HG03442 (cell line): ENCODE results near the gene SHISA9.

Experiments
- ATAC-seq: cut with Tn5 transposase; IDR thresholded peaks from one replicate; pipeline ENCODE4 v1.9.1; 2021; ENCODE audit warnings: mild to moderate bottlenecking, moderate library complexity; ENCODE audit not compliant: unreplicated experiment

Gene SHISA9

DNA sequence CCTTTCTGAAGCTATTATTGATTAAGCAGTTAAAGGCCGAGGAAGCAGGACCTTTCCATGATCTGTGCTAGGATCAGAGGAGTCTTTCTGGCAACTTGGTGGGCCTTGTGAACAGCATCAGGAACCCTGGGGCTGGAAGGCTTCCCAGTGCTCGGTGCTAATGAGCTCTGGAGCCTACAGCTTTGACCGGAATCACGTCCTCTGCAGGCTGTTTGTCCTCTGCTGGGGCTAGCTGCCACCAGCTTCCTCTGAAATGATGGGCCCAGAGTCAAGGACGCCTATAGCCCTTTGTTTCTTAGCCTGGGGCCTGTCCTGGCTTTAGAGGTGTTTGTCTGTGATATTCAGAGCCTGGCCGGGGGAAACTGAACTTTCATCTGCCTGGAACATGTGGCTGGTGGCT is 111.6 kb downstream of the SHISA9 start:
- ATAC-seq, result no peak

DNA sequence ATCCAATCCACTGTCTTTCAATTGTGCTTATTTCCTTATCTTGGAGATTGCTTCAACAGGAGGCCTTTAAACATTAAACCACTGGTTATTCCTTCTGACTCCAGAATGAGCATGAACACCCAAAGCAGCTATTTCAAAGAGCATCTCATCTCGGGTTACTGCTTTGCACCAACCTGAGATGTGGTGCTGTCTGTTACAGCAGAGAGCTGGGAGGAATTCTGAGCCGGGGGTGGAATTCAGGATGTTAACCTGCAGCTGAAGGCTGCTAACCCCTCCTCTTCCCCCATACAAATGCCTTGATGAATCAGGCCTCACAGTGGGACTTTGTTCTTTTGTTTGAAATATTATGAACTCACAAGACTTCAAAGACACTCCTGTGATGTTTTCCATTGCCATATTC is 113.1 kb downstream of the SHISA9 start:
- ATAC-seq, result no peak

DNA sequence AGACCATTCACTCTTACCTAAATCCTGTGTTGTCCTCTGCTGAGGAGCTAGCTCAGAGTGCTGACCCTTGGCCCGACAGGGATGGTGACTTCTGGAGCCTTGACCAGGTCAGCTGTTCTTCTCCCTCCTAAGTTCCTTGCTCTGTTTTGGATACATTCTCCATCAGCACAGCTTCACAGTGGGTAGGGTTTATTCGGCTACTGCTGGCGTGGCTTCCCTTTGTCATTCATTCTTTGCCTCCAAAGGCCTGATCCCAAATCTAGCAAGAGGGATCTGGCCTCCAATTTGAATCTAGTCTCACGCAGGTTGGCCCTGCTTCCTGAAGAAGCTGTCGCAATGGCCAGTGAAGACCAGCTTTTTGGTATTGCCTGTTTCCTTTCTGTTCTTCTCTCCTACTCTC is 116.6 kb downstream of the SHISA9 start:
- ATAC-seq, result no peak

- no peak for ATAC-seq
Observed at GRCh38 chr16:13021996-13022395, 120.6 kb downstream of the SHISA9 start.

DNA sequence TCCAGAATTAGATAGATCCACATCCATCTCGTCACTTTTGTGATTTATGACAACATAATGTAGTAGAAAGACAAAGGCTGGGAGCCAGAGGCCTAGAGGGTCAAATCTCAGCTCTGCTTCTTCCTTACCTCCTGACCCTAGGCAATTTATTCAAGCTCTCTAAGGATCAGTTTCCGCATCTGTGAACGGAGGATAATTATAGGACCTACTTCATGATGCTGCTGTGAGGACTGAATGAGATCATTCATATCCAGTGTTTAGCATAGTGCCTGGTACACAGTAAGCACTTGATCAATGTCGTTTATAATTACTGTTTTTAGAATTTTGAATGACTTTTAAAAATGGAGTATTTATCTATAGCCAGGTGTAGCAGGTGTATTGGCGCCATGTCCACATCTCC is 128.4 kb downstream of the SHISA9 start:
- no peak for ATAC-seq

- ATAC-seq, result no peak
Observed at GRCh38 chr16:13030769-13031168, 129.4 kb downstream of the SHISA9 start.

GRCh38 chr16:13032911-13033310 is 131.5 kb downstream of the SHISA9 start:
- ATAC-seq, result no peak

DNA sequence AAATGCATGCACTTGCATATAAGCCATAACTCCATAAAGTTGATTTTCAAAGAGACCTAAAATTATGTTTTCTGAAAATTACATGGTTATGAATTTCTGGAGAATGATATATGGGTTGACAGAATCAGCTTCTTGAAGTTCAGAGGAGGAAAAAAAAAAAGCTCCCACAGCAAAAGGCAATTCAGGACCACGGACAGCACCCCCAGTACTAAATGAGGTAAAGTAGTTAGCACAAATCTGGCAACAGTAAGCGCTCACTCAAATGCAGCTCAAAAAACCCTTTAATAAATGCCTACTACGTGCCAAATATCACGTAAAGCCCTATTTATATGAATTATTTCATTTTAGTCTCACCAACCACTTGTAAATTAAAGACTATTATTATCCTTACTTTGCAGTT is 135.2 kb downstream of the SHISA9 start:
- ATAC-seq, result no peak

GRCh38 chr16:13038591-13038990 is 137.2 kb downstream of the SHISA9 start:
- ATAC-seq, result no peak

DNA sequence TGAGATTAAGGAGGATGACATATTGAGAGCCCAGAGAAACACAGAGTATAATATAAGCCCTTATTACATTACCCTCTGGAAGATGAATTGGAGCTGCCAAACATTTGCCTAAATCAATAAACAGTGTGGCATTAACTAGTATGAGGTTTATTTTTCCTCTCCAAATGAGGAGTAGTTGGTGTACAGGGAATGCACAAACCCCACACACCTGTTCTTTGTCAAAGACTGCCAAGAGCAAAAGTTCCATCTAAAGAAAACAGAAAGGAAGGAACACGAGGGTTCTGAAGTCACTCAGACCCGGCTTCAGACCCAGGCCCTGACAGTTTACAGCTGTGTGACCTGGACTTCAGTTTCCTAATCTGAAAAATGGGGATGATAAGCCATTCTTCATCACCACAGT is 138.1 kb downstream of the SHISA9 start:
- no peak for ATAC-seq

- ATAC-seq, result no peak
Observed at GRCh38 chr16:13041180-13041579, 139.8 kb downstream of the SHISA9 start.

DNA sequence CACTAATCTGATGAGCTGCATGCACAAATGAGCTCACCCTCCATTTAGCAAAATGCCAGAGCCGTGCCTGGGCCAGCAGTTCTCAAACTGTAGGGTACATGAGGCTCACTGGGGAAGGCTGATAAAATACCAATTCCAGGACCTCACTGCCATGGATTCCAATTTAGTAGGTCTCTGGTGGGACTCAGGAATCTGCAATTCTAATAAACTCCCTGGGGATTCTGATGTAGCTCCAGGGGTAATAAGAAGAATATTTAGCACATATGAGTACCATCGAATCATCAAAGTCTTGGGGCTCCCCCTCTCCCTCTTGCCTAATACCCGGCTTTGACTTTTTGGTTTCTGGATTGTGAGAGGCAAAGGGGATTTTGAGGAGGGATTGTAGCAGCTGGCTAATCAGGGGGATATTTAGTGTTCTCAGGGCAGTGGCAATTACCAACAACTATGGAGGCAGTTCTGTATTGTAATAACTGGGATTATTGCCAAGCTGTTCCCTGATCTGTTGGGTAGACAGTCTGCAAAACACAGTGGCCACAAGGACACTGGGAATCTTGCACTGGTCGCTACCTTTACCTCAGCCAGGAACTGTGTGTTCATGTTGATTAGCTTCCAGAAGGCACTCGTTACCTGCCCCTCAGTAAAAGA is 140.4 kb downstream of the SHISA9 start:
- no peak for ATAC-seq

GRCh38 chr16:13042291-13042685 is 140.9 kb downstream of the SHISA9 start:
- no peak for ATAC-seq

GRCh38 chr16:13046061-13046821 is 144.8 kb downstream of the SHISA9 start:
- no peak for ATAC-seq

DNA sequence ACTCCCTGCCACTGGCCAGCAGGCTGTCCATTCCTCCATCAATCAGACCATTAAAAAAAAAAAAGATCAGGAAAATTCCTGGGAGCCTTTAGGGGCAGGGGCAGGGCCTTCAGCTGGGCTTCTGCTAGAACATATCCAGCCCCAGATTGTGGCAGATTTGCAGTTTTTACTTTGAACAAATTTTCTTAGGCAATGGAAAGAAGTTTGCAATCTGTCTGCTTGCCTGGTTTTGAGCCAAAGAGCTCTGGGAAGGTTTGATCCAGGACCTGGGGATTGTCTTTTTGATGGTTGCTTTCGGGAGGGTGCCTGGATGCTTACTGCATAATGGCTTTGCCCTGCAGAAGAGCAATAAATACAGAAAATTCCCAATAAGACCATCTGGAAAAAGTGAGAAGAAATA is 145.9 kb downstream of the SHISA9 start:
- no peak for ATAC-seq

DNA sequence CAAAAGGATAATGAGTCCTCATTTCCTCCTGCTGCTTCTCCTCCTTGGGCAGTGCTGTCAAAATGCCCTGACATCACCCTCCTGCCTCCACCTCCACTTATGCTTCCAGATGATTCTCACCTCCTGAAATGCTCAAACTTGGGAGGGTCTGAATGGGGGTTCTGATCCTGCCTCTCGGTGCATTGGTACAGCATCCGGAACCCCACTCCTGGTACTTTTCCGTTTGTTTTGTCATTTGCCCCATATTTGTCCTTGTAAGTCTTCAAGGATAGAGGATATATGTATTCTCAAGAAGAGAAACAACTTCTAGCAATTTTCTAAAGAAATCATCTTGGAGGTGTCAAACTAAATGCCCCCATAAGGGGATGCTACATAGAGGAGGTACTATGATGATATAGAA is 148.3 kb downstream of the SHISA9 start:
- no peak for ATAC-seq

DNA sequence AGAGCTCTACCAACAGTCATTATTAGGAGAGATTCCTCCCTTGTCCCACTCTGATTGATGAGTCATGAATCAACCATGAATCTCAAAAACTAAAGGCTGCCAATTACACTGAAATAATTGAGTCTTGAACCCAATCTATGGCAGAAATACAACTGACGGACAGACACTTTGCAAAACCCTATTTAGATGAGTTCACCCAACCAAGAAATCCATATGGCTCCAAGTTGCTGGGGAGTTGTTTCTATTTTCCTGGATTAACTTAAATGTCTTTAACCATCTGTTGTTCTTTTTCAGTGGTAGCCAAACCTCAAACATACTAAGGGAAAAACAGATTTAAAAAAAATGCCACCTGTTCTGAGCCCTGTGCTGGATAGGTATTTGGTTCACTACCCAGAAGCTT is 151.0 kb downstream of the SHISA9 start:
- ATAC-seq, result no peak

DNA sequence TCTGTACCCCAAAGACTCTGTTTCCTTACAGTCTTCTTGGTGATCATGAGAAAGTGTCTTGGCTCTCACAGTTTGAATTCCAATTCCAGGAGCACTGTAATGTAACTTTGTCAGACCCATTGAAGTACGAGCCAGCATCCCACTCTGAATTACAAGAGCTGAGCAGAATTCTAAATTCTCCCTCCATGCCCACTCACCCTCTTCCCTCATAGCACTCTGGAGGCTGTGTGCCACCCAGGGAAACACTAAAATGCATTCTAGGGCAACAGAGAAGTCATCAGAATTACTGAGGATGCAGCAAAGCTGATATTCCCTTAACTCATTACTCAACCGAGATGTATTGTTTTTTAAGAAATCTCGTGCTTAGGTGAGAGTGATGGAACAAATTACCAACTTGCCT is 154.1 kb downstream of the SHISA9 start:
- ATAC-seq, result no peak

DNA sequence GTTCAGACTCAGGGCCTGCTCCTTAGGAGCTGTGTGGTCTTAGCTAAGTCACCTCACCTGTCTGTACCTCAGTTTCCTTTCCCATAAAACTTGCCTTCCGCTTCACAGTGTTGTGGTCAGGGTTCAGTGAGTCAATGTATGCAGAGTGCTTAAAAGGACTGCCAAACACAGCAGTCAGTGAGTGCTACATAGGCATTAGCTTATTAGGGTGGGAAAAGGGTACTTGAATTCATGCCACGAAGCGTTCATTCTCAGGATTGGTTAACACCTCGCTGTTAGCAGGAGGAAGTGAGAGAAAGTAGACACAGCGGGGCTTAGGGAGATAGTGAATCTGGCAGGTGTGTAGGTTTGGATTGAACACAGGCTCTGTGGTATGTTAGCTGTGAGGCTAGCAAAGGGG is 155.2 kb downstream of the SHISA9 start:
- ATAC-seq, result no peak

DNA sequence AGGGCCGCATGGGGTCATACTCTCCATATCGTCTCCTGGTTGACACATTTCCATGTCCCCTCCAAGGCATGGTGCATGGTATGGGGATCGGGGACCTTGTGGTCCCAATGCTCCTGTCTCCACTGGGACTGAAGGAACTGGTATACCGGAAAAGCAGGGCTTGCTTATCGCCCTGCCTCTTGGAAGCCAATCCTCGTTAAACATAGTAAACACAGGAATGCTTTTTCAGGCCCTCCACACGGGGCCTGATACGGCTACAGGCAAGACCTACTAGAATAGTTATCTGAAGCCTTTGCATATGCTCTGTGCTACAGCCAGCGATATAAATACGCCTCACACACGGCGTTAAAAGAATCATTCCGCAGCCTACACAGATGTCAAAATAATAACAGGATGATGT is 159.5 kb downstream of the SHISA9 start:
- no peak for ATAC-seq

DNA sequence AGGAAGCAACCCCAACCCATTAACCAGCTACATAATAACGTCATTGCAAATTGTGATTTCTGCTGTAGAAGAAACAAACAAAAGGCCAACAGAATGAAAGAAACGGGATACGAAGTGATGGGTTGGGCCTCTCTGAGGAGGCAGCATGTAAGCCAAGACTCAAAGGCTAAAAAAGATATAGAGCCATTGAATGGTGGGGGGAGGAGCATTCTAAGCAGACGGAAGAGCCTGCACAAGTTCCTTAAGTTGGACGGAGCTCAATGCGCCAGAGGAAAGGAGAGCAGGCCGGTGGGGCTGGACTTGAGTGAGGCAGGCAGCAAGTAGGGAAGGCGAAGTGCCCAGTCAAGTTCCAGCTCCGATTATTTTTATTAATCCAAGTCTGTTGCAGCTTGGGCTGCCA is 160.3 kb downstream of the SHISA9 start:
- ATAC-seq, result no peak

DNA sequence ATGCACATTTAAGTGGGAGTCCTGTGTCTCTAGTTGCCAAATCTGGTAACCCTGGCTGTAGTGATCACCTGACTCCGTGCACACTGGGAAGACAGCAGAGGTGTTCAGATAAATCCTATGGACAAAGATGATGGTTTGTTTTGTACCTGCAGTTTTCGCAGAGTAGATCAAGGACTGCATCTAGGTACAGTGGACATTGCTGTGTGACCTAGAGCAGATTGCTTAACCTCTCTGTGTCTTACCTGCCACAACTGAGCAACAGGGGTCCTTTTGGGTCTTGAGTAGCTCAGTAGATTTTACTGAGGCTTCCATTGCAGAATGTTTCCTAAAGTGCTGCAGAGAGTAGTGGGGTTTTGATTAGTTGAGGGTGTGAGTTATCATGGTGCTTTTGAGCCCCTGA is 160.8 kb downstream of the SHISA9 start:
- no peak for ATAC-seq

GRCh38 chr16:13063457-13063856 is 162.1 kb downstream of the SHISA9 start:
- ATAC-seq, result no peak
